GM18520 (cell line): Measurements from ENCODE around the gene JPH3.

ENCODE experiments used
- ATAC-seq: cut with Tn5 transposase; IDR thresholded peaks from one replicate; pipeline ENCODE4 v1.9.1; 2021; ENCODE audit not compliant: unreplicated experiment

The JPH3 gene

GRCh38 chr16:87602001-87602775, at the start of gene JPH3:
Gene JPH3 (plus strand): TSS chr16:87602508. CDS start chr16:87603147, 639 bp downstream.
- ATAC-seq: no peak

GRCh38 chr16:87552772-87553573, 49.3 kb upstream of the JPH3 start:
- no peak for ATAC-seq

DNA sequence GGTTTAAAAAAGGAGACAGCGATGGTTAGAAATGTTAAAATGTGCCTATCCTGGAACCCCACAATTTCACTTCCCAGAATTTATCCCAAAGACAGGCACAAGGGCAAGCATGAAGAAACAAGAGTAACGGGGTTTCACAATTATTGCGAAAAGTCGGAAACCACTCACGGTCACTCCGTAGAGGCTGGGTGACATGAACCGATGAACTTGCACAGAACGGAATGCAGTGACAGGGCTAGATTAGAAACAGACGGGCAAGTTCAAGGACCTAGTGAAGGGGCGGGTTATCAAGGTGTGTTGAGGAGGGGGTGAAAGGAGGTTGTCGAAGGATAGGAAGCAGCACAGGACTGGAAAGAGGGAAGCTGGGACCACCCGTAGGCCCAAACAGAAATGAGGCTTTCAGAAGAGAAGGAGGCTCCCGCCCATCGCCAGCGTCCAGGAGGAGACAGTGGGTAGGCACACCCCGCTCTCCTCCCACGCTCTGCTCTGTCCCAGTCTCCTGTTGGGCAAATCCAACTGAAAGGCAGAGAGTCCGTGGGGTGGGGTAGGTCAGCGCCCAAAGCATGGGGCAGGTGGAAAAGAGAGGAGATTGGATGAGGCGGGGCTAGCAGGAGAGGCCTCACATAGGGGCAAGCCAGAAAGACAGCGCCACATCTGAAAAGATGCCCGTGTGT, 47.4 kb upstream of the JPH3 start:
- no peak for ATAC-seq

GRCh38 chr16:87555647-87556046, 46.7 kb upstream of the JPH3 start:
- ATAC-seq: no peak

- no peak for ATAC-seq
Measured at GRCh38 chr16:87556941-87557459, 45.3 kb upstream of the JPH3 start.

- no peak for ATAC-seq
Measured at GRCh38 chr16:87558682-87559081, 43.6 kb upstream of the JPH3 start.

DNA sequence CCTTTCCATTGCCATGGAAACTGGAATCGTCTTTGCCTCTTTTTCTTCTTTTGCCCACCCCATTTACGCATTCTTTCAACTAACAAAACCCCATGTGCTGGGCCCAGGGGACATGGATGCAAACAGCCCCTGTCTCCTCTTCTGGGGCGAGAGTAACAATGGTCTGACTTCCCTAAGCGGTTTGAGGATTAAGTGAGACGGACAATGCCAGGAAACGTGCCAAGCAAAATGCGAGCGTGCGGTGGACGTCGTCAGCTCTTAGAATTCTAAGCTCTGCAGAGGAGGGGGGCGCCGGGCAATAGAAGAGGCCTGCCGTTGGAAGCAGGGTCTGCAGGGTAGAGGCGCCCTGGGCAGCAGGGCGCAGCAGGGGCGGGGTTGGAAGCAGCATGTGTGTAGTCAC, 42.4 kb upstream of the JPH3 start:
- ATAC-seq: no peak

DNA sequence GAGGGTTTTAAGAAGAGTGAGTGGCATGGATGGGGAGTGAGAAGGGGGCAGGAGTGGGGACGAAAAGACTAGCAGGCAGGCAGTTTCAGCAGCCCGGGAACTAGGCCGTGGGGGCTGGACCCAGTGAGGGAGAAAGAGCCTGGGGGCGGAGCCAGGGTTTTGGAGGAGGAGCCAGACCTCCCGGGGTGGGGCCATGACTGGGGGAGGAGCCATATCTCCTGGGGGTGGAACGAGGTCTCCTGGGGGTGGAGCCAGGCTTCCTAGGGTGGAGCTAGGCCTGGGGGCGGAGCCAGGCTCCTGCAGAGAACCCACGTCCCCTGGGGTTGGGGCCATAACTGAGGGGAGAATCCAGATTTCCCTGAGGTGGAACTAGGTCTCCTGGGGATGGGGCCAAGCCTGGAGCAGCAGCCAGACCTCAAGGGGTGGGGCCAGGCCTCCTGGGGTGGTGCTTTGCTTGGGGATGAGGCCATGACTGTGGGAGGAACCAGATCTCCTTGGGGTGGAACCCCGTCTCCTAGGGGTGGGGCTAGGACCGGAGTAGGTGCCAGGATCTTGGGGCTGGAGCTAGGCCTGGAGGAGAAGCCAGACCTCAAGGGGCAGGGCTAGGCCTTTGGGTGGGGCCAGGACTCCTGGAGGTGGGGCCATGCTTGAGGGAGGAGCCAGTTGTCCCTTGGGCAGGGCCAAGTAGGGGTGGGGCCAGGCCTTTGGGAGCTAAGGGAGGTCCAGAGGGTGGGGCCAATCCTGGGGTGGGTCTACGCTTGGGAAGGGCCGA, 41.7 kb upstream of the JPH3 start:
- ATAC-seq: no peak

- no peak for ATAC-seq
Measured at GRCh38 chr16:87561200-87562105, 40.9 kb upstream of the JPH3 start.

- ATAC-seq: no peak
Measured at GRCh38 chr16:87562201-87562600, 40.1 kb upstream of the JPH3 start.

GRCh38 chr16:87563022-87563421, 39.3 kb upstream of the JPH3 start:
- no peak for ATAC-seq

- ATAC-seq: no peak
Measured at GRCh38 chr16:87563714-87564523, 38.4 kb upstream of the JPH3 start.

- ATAC-seq: no peak
Measured at GRCh38 chr16:87564524-87564778, 37.9 kb upstream of the JPH3 start.

GRCh38 chr16:87569601-87570571, 32.4 kb upstream of the JPH3 start:
- no peak for ATAC-seq

- ATAC-seq: no peak
Measured at GRCh38 chr16:87570572-87570937, 31.8 kb upstream of the JPH3 start.

DNA sequence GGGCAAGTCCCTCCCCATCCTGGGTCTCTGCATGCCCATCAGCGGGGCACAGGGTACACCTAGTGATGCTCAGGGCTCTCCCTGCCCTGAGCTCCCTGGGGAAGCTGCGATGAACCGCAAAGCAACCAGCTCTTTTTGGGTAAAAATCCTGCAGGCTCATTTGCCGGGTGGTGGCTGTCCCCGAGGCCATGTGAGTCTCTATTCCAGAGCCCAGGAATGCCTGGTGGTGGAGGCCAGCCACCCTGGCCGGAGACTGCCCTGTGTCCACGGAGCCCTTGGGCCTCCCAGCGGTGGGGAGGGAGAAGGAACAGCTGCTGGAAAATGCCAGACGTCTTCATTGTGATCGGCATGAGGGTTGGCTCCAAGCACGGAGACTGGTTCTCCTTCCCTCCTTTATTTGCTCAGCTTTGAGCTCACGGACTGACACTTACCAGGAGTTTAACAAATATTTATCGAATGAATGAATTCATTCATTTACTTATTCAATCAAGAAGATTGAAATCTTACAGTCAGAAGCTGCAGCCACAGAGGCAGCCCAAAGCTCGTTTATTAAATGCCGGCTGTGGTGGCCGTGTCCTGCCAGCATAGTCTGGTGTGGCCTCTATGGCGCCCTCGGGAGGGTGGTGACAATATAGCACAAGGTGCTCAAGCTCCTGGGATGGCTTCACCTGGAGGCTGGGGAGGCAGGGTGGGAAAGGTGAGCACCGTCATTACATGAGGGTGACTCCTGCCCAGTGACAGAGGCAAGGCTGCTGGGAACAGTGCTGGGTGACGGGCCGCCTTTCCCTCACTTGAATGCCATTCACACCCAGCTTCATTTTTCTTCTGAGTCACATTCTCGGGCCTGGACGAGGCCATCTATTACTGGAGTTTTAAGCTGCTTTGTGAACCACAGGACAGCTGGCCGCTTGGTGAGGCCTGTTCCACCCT, 31.1 kb upstream of the JPH3 start:
- ATAC-seq: no peak

DNA sequence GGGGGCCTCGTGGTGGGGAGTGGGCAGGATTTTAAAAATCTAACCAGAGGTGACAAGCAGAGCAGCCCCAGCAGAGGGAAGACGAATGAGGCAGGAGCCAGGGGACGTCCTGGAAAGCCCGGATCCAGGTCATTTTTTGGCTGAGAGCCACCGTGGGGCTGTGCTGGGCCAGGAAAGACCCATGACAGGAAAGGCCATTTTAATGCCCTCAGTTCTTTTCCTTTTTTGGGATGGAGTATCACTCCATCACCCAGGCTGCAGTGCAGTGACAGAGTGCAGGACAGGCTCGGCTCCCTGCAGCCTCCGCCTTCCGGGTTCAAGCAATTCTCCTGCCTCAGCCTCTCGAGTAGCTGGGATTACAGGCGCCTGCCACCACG, 30.5 kb upstream of the JPH3 start:
- ATAC-seq: no peak
